Type B pancreatic cell (in vitro differentiated cells): ENCODE measurements around the gene ENTPD6. TPM values are rescaled to one million over a fixed set of nuclear protein-coding genes. Genes with fewer than 3 reads are reported as not detected.
A peak's percentile ranks its signal among the peaks of the same experiment; 100 is the strongest.
"Not testable (repeated sequence)": the region's sequence is repeated elsewhere in the genome, so short reads cannot be mapped to it uniquely, and the experiment has no call there.

ENCODE experiments used
- DNase-seq: peaks from one replicate; pipeline ENCODE4 v3.0.0; 2021; ENCODE audit warnings: mixed read lengths; ENCODE audit not compliant: unreplicated experiment; ENCODE audit errors: extremely low spot score
- H3K27ac Mint-ChIP-seq: 2 replicates; pipeline ENCODE4 v1.8.0; 2021; ENCODE audit warnings: mild to moderate bottlenecking, mixed read lengths
- H3K27me3 Mint-ChIP-seq: 2 replicates; pipeline ENCODE4 v1.8.0; 2021; ENCODE audit warnings: mixed read lengths
- H3K36me3 Mint-ChIP-seq: 2 replicates; pipeline ENCODE4 v1.8.0; 2021; ENCODE audit warnings: mixed read lengths
- H3K4me1 Mint-ChIP-seq: one replicate; pipeline ENCODE4 v1.8.0; 2021; ENCODE audit warnings: mixed read lengths; ENCODE audit not compliant: unreplicated experiment
- H3K4me3 Mint-ChIP-seq: 2 replicates; pipeline ENCODE4 v1.8.0; 2021; ENCODE audit warnings: mild to moderate bottlenecking, mixed read lengths
- H3K9me3 Mint-ChIP-seq: 2 replicates; pipeline ENCODE4 v1.8.0; 2021; ENCODE audit warnings: mixed read lengths
- CTCF ChIP-seq: fragments of 200-600 bp; sonication (generic); conservative IDR thresholded peaks from 2 replicates; pipeline ENCODE4 v1.5.0; 2021; ENCODE audit warnings: antibody characterized with exemption, mild to moderate bottlenecking
- total RNA-seq: library from RNA; stranded (reverse); gene quantifications from 2 replicates; pipeline ENCODE4 v1.2.1, GENCODE V29; 2021; ENCODE audit warnings: low replicate concordance

ENTPD6 gene
- total RNA-seq, 1 donor from 2014 or later: 64.1 TPM

GRCh38 chr20:25258476-25258805, 62.9 kb downstream of the ENTPD6 start:
- Mint-ChIP-seq H3K27me3 (no peaks in the 10 kb centered on the region), H3K9me3 (no peaks in the 10 kb centered on the region), H3K4me1 (peaks cover 3% of the 10 kb centered on the region), H3K4me3 (no peak overlapping the region), H3K36me3 (peaks cover 38% of the 10 kb centered on the region), H3K27ac (no peak overlapping the region)
- DNase-seq: no peak
- TF ChIP-seq CTCF: no peak

- H3K4me3 Mint-ChIP-seq: no peak overlapping the region
- peaks cover 38% of the 10 kb centered on the region for H3K36me3 Mint-ChIP-seq
- H3K27ac Mint-ChIP-seq: no peak overlapping the region
- H3K4me1 Mint-ChIP-seq: no peaks in the 10 kb centered on the region
- no peaks in the 10 kb centered on the region for H3K27me3 Mint-ChIP-seq
- DNase-seq: no peak
- no peaks in the 10 kb centered on the region for H3K9me3 Mint-ChIP-seq
- TF ChIP-seq CTCF: no peak
Measured at GRCh38 chr20:25258828-25259227, 63.3 kb downstream of the ENTPD6 start.

GRCh38 chr20:25259358-25259757, 63.8 kb downstream of the ENTPD6 start:
- no peak for TF ChIP-seq CTCF
- H3K27me3 Mint-ChIP-seq: no peaks in the 10 kb centered on the region
- DNase-seq: peak; percentile 39
- H3K27ac Mint-ChIP-seq: no peak overlapping the region
- H3K4me3 Mint-ChIP-seq: no peak overlapping the region
- no peaks in the 10 kb centered on the region for H3K4me1 Mint-ChIP-seq
- H3K36me3 Mint-ChIP-seq: peaks cover 38% of the 10 kb centered on the region
- no peaks in the 10 kb centered on the region for H3K9me3 Mint-ChIP-seq

- H3K9me3 Mint-ChIP-seq: no peaks in the 10 kb centered on the region
- no peaks in the 10 kb centered on the region for H3K27me3 Mint-ChIP-seq
- H3K27ac Mint-ChIP-seq: no peak overlapping the region
- peak; percentile 49 for DNase-seq
- H3K36me3 Mint-ChIP-seq: peaks cover 38% of the 10 kb centered on the region
- TF ChIP-seq CTCF: no peak
- no peak overlapping the region for H3K4me3 Mint-ChIP-seq
- H3K4me1 Mint-ChIP-seq: no peaks in the 10 kb centered on the region
Measured at GRCh38 chr20:25259788-25260254, 64.3 kb downstream of the ENTPD6 start.

GRCh38 chr20:25260770-25261437, 65.4 kb downstream of the ENTPD6 start:
- DNase-seq: peak; percentile 55
- not testable (repeated sequence) for H3K4me3 Mint-ChIP-seq, H3K9me3 Mint-ChIP-seq, H3K27ac Mint-ChIP-seq, H3K27me3 Mint-ChIP-seq, H3K4me1 Mint-ChIP-seq
- H3K36me3 Mint-ChIP-seq: peaks cover 38% of the 10 kb centered on the region

GRCh38 chr20:25269057-25269832, 73.7 kb downstream of the ENTPD6 start:
- Mint-ChIP-seq H3K27ac (no peak overlapping the region), H3K36me3 (peaks cover 11% of the 10 kb centered on the region), H3K4me1 (no peaks in the 10 kb centered on the region), H3K4me3 (no peak overlapping the region), H3K27me3 (no peaks in the 10 kb centered on the region), H3K9me3 (no peaks in the 10 kb centered on the region)
- TF ChIP-seq CTCF: no peak
- peak; percentile 27 for DNase-seq
